ENCODE data around the gene FNBP1.

- TF ChIP-seq CTCF (IDR thresholded peaks at IDR 0.05; ENCODE audit: insufficient read depth, low read depth, low read length) (no peak), EZH2 (IDR thresholded peaks at IDR 0.05; ENCODE audit: insufficient read depth, low read length) (no peak)
Measured at GRCh38 chr9:129895376-129896268, 147.4 kb downstream of the FNBP1 start.
